AG10803 (cell line): ENCODE results near the gene SLC25A34.

Source experiments
- DNase-seq: peaks from one replicate; pipeline ENCODE4 v3.0.0; 2010; ENCODE audit warnings: low read depth
- H3K4me3 ChIP-seq: 2 replicates; pipeline ENCODE4 v1.5.1; 2011; ENCODE audit warnings: mild to moderate bottlenecking, low read length, control low read depth
- TF ChIP-seq, protein P1 (sequence below): conservative IDR thresholded peaks from 2 replicates; pipeline ENCODE4 v1.5.1; 2011; ENCODE audit warnings: mild to moderate bottlenecking, low read length, control low read depth, inconsistent platforms

Gene SLC25A34

GRCh38 chr1:15751717-15752116 lies 15.7 kb downstream of the SLC25A34 start:
- TF ChIP-seq, protein P1, sequence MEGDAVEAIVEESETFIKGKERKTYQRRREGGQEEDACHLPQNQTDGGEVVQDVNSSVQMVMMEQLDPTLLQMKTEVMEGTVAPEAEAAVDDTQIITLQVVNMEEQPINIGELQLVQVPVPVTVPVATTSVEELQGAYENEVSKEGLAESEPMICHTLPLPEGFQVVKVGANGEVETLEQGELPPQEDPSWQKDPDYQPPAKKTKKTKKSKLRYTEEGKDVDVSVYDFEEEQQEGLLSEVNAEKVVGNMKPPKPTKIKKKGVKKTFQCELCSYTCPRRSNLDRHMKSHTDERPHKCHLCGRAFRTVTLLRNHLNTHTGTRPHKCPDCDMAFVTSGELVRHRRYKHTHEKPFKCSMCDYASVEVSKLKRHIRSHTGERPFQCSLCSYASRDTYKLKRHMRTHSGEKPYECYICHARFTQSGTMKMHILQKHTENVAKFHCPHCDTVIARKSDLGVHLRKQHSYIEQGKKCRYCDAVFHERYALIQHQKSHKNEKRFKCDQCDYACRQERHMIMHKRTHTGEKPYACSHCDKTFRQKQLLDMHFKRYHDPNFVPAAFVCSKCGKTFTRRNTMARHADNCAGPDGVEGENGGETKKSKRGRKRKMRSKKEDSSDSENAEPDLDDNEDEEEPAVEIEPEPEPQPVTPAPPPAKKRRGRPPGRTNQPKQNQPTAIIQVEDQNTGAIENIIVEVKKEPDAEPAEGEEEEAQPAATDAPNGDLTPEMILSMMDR: no peak
- no peak for DNase-seq
- H3K4me3 ChIP-seq: no peak overlapping the region

DNA sequence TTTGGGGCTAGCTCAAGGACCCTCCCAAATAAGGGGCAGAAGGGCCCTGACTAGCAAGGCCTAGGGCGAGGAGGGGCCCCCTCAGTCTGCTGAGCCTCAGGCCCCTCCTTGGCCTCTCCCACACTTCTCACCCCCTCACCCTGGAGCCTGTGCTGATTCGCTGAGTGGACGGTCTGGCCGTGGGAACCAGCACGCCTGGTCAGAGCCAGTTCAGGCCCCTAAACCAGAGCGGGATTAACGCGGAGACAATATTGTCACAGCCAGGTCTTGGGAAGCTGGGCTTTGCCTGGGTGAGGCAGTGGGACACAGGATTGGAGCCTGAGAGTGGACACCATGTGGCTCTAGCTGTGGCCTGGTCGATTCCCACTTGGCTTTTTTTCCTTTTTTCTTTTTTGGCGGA lies 17.7 kb downstream of the SLC25A34 start:
- no peak for DNase-seq
- TF ChIP-seq, protein P1: no peak
- H3K4me3 ChIP-seq: no peak overlapping the region

GRCh38 chr1:15755021-15755645 lies 19.1 kb downstream of the SLC25A34 start:
- TF ChIP-seq, protein P1: no peak
- no peak for DNase-seq
- no peak overlapping the region for H3K4me3 ChIP-seq

GRCh38 chr1:15755646-15756040 lies 19.6 kb downstream of the SLC25A34 start:
- TF ChIP-seq, protein P1: no peak
- no peak for DNase-seq
- H3K4me3 ChIP-seq: no peak overlapping the region

DNA sequence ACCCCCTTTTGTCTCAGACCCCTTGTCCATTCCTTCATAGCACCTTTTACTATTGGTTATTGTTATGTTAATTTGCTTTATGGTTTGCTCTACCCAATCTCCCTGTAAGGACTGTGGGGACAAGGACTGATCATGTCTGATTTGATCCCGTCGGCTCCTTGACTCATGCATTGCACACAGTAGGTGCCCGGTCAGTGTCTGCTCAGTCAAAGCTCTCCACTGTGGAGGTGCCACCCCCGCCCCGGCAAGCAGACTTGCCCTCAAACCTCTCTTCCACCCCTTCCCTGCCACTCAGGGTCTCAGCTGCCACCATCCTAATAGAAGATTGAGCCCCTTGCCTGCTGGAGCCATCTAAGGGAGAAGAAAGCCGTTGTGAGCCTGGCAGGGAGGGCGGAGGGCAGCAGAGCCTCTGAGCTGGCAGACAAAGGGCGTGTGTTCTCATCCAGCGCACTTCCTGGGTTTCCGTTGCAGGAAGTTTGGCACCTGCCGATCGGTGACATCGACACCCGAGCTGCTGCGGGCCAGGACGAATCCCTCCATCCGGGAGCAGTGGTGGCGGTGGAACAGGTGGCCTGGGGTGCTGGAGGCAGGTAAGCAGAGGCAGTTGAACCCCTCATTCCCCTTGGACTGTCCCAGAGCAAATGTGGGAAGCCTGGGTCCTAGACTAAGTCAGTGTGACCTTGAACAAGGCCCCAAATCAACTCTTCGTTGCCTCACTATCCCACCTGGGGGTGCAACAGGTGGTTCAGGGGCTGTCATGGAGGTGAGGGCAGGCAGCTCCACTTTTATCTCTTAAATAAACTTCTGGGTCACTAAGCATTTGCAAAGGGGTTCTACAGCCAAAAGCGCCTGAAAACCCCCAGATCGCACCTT lies 20.3 kb downstream of the SLC25A34 start:
- no peak overlapping the region for H3K4me3 ChIP-seq
- TF ChIP-seq, protein P1: no peak
- DNase-seq: no peak

DNA sequence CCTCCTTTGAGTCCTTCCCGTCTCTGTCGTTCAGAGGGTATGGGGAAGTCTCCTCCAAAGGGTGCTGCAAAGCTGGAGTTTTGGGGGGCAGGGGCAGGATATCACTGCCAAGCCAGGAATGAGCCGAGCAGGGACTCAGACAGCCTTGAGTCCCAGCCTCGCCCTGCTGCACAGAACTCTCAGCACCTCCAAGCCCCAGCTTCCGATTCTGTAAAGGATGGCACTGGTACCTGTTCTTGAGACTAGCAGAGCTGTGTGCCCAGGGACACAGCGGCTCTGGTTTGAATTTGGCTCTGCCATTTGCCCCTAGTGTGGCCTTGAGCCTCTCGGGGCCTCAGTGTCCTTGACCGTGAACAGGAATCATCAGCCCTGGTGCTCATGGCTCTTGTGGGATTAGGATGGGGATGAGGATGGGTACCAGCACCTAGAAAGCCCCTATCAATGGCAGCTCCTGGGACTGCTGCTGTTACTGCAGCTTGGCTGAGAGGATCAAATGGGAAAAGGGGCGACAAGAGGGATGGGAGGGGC lies 21.0 kb downstream of the SLC25A34 start:
- no peak for DNase-seq
- TF ChIP-seq, protein P1: no peak
- H3K4me3 ChIP-seq: no peak overlapping the region
